COLO668 (cell line): ENCODE data around the gene LRRC14B.

Experiments
- DNase-seq: peaks from one replicate; lab custom pipeline; 2025; ENCODE audit not compliant: unreplicated experiment; lab: John Stamatoyannopoulos, UW

LRRC14B gene

DNA sequence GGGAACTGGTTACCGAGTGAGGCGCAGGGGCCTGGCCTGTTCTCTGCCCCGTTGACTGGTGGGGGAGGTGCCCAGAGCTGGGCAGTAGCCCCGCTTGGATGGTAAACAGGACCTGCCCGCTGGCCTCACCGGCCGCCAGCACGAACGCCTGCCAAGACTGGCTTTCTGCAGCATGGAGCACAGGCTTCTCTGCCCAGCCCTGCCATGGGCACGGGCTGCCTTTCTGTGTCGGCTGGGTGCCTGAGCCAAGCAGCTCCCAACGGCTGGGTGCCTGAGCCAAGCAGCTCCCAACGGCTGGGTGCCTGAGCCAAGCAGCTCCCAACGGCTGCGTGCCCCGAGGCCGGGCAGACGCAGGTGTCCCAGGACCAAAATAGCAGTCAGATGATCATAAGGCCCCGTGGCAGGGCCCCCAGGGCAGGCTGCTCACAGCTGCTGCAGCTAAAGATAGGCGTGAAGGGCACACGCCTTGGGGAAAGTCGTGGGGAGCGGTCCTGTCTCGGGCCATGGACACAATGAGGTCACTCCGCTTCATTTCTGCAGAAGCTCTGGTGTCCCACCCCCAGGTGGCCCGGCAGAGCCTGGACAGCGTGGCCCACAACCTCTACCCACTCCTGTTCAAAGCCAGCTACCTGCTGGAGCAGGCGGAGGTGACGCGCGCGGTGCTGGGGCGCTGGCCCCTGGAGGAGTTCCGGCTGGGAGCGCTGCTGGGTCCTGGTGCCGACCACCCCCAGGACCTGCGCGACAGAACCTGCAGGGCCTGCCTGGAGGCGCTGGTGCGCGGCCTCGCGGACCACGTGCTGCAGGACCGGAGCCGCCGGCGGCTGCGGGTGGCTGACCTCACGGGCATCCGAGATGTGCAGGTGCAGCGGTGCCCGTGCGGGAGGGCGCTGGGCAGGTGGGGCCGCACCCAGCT, at the start of gene LRRC14B:
TSS of gene LRRC14B (plus strand) at position 460 of the 913 bp plus-strand sequence. CDS start at position 504, 44 bp downstream.
- DNase-seq: peak; percentile 85

- no peak for DNase-seq
These were observed 49.5 kb upstream of the LRRC14B start for GRCh38 chr5:141761-142160.

- no peak for DNase-seq
These were observed 49.0 kb upstream of the LRRC14B start for GRCh38 chr5:142246-142810.

GRCh38 chr5:143041-143440, 48.3 kb upstream of the LRRC14B start:
- DNase-seq: no peak

GRCh38 chr5:144941-145340, 46.4 kb upstream of the LRRC14B start:
- no peak for DNase-seq

GRCh38 chr5:145585-146323, 45.5 kb upstream of the LRRC14B start:
- DNase-seq: no peak

GRCh38 chr5:147751-148150, 43.5 kb upstream of the LRRC14B start:
- no peak for DNase-seq

DNA sequence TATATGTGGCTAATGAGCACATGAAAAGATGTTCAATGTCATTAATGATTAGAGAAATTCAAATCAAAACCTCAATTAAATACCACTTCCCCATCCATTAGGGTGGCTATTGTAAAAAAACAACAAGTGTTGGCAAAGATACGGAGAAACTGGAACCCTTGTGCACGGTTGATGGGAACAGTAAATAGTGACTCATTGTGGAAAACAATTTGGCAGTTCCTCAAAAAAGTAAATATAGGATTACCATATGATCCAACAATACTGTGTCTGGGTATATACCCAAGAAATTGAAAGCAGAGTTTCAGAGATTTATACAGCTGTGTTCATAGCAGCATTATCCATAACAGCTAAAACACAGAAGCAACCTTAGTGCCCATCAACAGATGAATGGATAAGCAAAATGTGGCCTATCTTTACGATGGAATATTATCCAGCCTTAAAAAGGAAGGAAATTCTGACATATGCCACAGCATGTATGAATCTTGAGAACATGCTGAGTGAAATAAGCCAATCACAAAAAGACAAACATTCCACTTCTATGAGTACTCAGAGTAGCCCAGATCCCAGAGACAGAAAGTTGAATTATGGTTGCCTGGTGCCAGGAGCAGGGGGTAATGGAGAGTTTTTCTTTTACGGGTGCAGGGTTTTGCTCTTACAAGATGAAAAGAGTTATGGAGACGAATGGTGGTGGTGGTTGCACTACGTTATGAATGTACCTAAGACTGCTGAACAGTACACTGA, 41.4 kb upstream of the LRRC14B start:
- peak; percentile 36 for DNase-seq

DNA sequence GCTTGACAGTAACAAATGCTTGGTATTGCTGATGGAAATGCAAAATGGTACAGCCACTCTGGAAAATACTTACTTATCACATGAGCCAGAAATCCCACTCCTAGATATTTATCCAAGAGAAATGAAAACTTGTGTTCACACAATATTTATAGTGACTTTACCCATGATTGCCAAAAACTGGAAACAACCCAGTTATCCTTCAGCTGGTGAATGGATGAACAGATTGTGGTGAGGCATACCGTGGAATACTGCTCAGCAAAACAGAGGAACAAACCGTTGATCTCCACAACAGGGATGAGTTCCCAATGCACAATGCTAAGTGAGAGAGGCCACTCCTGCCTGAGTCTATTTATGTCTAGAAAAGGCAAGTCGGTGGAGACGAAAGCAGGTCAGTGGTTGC, 40.5 kb upstream of the LRRC14B start:
- no peak for DNase-seq

- DNase-seq: no peak
These were observed 39.2 kb upstream of the LRRC14B start for GRCh38 chr5:152077-152476.

DNA sequence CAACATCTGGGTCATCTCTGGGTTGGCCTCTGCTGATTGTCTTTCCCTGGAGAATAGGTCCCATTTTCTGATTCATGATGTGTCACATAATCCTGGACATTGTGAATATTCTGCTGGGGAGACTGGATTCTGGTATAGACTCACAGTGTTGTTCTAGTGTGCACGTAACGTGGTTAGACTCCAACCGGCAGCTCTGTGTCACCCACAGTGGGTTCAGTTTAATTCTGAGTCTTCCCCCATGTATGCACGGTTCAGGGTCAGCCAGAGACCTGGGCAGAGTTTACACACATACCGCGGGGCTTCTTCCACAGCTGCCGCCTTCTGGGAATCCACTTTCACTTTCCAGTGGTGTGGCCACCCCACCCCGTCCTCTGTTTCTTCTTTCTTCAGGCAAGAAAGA, 38.0 kb upstream of the LRRC14B start:
- no peak for DNase-seq

DNA sequence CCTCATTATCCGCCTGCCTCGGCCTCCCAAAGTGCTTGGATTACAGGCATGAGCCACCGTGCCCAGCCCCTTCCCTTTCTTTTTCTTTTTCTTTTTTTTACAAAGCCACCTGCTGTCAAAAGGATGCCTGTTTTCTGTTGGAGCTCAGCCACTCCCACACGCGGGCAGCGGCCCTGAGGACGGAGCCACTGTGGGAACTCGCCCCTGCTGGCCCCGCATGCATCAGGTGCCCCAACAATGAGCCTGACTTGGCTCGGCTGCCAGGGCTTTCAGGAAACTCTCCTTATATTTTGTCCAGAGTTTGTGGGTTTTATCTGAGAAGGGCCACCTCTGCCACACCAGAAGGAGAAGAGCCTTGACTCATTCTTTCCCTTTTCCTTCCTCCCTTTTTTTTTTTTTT, 37.1 kb upstream of the LRRC14B start:
- DNase-seq: no peak

DNA sequence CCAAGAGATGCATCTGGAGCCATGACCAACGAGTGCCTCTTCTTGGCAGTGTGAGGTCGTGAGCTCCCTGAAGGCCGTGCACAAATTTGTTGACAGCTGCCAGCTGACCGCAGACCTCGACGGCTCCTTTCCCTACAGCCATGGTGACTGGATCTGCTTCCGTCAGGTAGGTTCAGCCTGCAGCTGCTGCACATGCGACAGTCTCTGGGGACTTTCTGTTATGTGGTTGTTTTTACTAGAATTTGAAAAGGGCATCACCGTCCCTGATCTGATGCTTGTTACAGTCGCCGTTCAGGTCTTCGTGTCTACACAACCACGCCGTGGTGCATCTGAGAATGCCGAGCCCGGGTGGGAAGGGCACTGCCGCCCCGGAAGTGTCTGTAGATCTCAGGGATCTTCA, 36.5 kb upstream of the LRRC14B start:
- no peak for DNase-seq

- DNase-seq: no peak
These were observed 35.5 kb upstream of the LRRC14B start for GRCh38 chr5:155651-156410.

- DNase-seq: no peak
These were observed 34.8 kb upstream of the LRRC14B start for GRCh38 chr5:156411-157072.

- no peak for DNase-seq
These were observed 34.1 kb upstream of the LRRC14B start for GRCh38 chr5:157126-157715.

GRCh38 chr5:157801-158200, 33.5 kb upstream of the LRRC14B start:
- no peak for DNase-seq

GRCh38 chr5:158807-159447, 32.4 kb upstream of the LRRC14B start:
- DNase-seq: no peak
